Heart right ventricle (tissue), 16 donors: Measurements from ENCODE around the gene PDE9A. TPM values are rescaled to one million over a fixed set of nuclear protein-coding genes. Genes with fewer than 3 reads are reported as not detected.

Source experiments
- ATAC-seq, 8 donors: fragments of 200-7000 bp; cut with Tn5 transposase; one replicate each; pipeline ENCODE4 v1.9.1; 2020; ENCODE audit warnings: mild to moderate bottlenecking in 8 of 8, moderate library complexity in 8 of 8, moderate number of reproducible peaks in 1 of 8
- DNase-seq, 2 donors: peaks; one replicate each; pipeline ENCODE4 v3.0.0-alpha.2; 2020
- H3K27ac ChIP-seq, 10 donors: fragments of 200-600 bp; sonication (generic) in 2 of 10; one replicate each; pipeline versions ENCODE4 v1.5.0 to v1.8.0; 2020 to 2022; ENCODE audit warnings: mild to moderate bottlenecking in 3 of 10
- H3K27me3 ChIP-seq, 7 donors: fragments of 200-600 bp; one replicate each; pipeline ENCODE4 v1.8.0; 2021 to 2022; ENCODE audit warnings: mild to moderate bottlenecking in 2 of 7
- H3K36me3 ChIP-seq, 9 donors: fragments of 200-600 bp; sonication (generic) in 1 of 9; one replicate each; pipeline versions ENCODE4 v1.5.0 to v1.8.0; 2020 to 2022; ENCODE audit warnings: mild to moderate bottlenecking in 2 of 9
- H3K4me1 ChIP-seq, 9 donors: fragments of 200-600 bp; sonication (generic) in 1 of 9; one replicate each; pipeline versions ENCODE4 v1.5.0 to v1.8.0; 2020 to 2022; ENCODE audit warnings: mild to moderate bottlenecking in 4 of 9
- H3K4me3 ChIP-seq, 10 donors: fragments of 200-600 bp; sonication (generic) in 2 of 10; one replicate each; pipeline versions ENCODE4 v1.5.0 to v1.8.0; 2020 to 2022; ENCODE audit warnings: mild to moderate bottlenecking in 7 of 10, moderate library complexity in 2 of 10
- H3K9me3 ChIP-seq, 11 donors: fragments of 200-600 bp in 10 of 11; sonication (generic) in 2 of 11; one replicate each; pipeline versions ENCODE4 v1.5.0 to v1.8.0; 2013 to 2022; ENCODE audit warnings: mild to moderate bottlenecking in 2 of 11, control low read depth in 1 of 11, moderate library complexity in 1 of 11
- WGBS, 2 donors: extraction: QIAGEN DNeasy Blood & Tissue Kit; methylation state at CpG; one replicate each; pipeline ENCODE4 v1.1.7; 2013; ENCODE audit warnings: inconsistent platforms in 1 of 2; 5-methylcytosine and 5-hydroxymethylcytosine counted together
- intact Hi-C, 10 donors: fragments of 100-400 bp; cut with DNase I; formaldehyde crosslinking; loops; one replicate each; pipeline versions ENCODE4 v1.11.1 to v1.14.2; 2022
- polyA plus RNA-seq, 2 donors: library from polyadenylated mRNA; stranded (reverse); fragments of 200-250 nt; gene quantifications; one replicate each; pipeline ENCODE4 v1.2.3, GENCODE V29; 2013
- total RNA-seq, 10 donors: library from RNA; stranded (reverse); fragmentation: NEBNext Ultra II Directional in 3 of 10; extraction: Animal tissue kit (Norgen Biotek cat#: 25700) in 3 of 10; gene quantifications; one replicate each; pipeline versions ENCODE4 v1.2.1 to v1.2.4, GENCODE V29; 2021 to 2023
- TF ChIP-seq, protein P1 (sequence below), 9 donors: fragments of 200-600 bp; sonication (generic) in 2 of 9; IDR thresholded peaks; one replicate each; pipeline versions ENCODE4 v1.5.0 to v1.8.0; 2021 to 2022; ENCODE audit warnings: antibody characterized with exemption in 9 of 9, mild to moderate bottlenecking in 5 of 9, moderate library complexity in 1 of 9
- donor health status: Arrhythmogenic right ventricular cardiomyopathy.
- donor health status: ischemic (EF 13 %, LVEDD 7.1; RV severe dilation, severe dysfunction).
- donor health status: healthy with polysubstance abuse.
- donor health status: DM: no; HTN: yes; CAD: no.
- donor health status: DM: no; HTN: no; CAD: no.
- donor health status: ischemic (EF 25% LVEDD 6.9; RV normal size, moderate dysfunction).
- donor health status: ischemic (EF 25% LVEDD 5.7; RV mildly dilated, moderate dysfunction).
- donor health status: healthy.
- donor health status: DM: yes; HTN: yes; CAD: no.
- donor health status: Ischemic cardiomyopathy.
- donor health status: ischemic (EF 35%, LVEDD 5.7; RV mildly dilated, moderate dysfunction).
- donor health status: nonischemic (EF 11% LVEDD 7.7; RV severe dilation, severe dysfunction).
- donor health status: DM: yes; HTN: yes; CAD: no.
- donor health status: PGD.
- donor health status: ischemic (EF 29% LVEDD 5.4; RV normal size, mild dysfunction).
- donor health status: nonischemic (EF 23%, LVEDD 6.1; RV moderate dilation, normal function).

PDE9A gene
- total and polyA plus RNA-seq, 12 donors: 1.2 to 7.0 (median 2.2) TPM

GRCh38 chr21:42619841-42620240 lies 33.6 kb upstream of the PDE9A start:
- DNase-seq (no peak), ATAC-seq (no peak)
- H3K36me3 ChIP-seq: no peaks in the 10 kb centered on the region
- peaks cover 11 to 78% (median 60%) of the 10 kb centered on the region in 7 donors for H3K27me3 ChIP-seq
- intact Hi-C loops: no loop called here
- no peak overlapping the region for H3K4me3 ChIP-seq
- 85 to 90% methylated on average over 6 of the region's 6 CpGs for WGBS, 2 donors
- H3K27ac ChIP-seq: no peak overlapping the region
- H3K4me1 ChIP-seq: peaks cover 0 to 11% (median 0%) of the 10 kb centered on the region in 9 donors
- no peaks in the 10 kb centered on the region for H3K9me3 ChIP-seq
- TF ChIP-seq, protein P1, sequence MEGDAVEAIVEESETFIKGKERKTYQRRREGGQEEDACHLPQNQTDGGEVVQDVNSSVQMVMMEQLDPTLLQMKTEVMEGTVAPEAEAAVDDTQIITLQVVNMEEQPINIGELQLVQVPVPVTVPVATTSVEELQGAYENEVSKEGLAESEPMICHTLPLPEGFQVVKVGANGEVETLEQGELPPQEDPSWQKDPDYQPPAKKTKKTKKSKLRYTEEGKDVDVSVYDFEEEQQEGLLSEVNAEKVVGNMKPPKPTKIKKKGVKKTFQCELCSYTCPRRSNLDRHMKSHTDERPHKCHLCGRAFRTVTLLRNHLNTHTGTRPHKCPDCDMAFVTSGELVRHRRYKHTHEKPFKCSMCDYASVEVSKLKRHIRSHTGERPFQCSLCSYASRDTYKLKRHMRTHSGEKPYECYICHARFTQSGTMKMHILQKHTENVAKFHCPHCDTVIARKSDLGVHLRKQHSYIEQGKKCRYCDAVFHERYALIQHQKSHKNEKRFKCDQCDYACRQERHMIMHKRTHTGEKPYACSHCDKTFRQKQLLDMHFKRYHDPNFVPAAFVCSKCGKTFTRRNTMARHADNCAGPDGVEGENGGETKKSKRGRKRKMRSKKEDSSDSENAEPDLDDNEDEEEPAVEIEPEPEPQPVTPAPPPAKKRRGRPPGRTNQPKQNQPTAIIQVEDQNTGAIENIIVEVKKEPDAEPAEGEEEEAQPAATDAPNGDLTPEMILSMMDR (IDR thresholded peaks at IDR 0.05): no peak

DNA sequence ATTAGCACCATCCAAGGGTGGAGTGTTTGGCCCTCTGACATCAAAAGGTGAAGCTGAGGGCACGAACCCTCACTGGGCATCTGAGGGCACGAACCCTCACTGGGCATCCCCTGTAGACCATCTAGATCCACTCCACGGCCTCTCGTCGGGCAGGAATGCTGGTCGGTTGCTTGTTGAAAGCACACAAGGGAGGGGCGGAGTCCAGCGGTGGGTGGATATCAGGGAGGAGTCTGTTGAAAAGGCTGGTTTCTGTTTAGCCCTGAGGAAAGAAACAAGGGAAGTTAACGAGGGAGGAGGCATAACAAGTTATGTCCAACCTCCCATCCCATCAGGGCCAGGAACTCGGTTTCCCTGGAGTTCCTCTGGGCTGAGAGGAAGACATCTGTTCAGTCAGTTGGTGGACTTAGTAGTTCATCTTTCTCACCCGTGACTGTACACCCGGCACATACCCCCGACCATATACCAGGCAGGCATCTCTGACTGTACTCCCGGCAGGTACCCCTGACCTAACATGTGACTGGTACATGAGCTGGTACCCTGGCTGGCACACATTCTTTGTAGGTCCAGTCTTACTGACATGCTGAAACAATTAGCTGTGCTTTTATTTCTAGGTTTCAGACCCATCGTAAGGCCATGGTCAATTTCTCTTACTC lies 32.1 kb upstream of the PDE9A start:
- 61 to 62% methylated on average over 15 of the region's 15 CpGs for WGBS, 2 donors
- H3K4me3 ChIP-seq: no peak overlapping the region
- peaks cover 0 to 10% (median 0%) of the 10 kb centered on the region in 9 donors for H3K4me1 ChIP-seq
- DNase-seq: no peak
- intact Hi-C loops: no loop called here
- no peak for ATAC-seq
- TF ChIP-seq, protein P1 (IDR thresholded peaks at IDR 0.05): no peak
- H3K27ac ChIP-seq: no peak overlapping the region
- no peaks in the 10 kb centered on the region for H3K9me3 ChIP-seq
- peaks cover 11 to 81% (median 62%) of the 10 kb centered on the region in 7 donors for H3K27me3 ChIP-seq
- H3K36me3 ChIP-seq: no peaks in the 10 kb centered on the region

- no peak overlapping the region for H3K4me3 ChIP-seq
- no peaks in the 10 kb centered on the region for H3K36me3 ChIP-seq
- TF ChIP-seq, protein P1 (IDR thresholded peaks at IDR 0.05): no peak
- H3K4me1 ChIP-seq: peaks cover 0 to 5% (median 0%) of the 10 kb centered on the region in 9 donors
- no peak overlapping the region for H3K27ac ChIP-seq
- ATAC-seq: no peak
- H3K9me3 ChIP-seq: no peaks in the 10 kb centered on the region
- 56 to 67% methylated on average over 9 of the region's 9 CpGs for WGBS, 2 donors
- DNase-seq: no peak
- peaks cover 11 to 79% (median 62%) of the 10 kb centered on the region in 7 donors for H3K27me3 ChIP-seq
- intact Hi-C loops: no loop called here
Measured at GRCh38 chr21:42621819-42622177, 31.6 kb upstream of the PDE9A start.

- intact Hi-C loops: no loop called here
- no peak overlapping the region for H3K27ac ChIP-seq
- TF ChIP-seq, protein P1 (IDR thresholded peaks at IDR 0.05): no peak
- no peaks in the 10 kb centered on the region for H3K4me1 ChIP-seq
- ATAC-seq (no peak), DNase-seq (no peak)
- H3K36me3 ChIP-seq: no peaks in the 10 kb centered on the region
- no peaks in the 10 kb centered on the region for H3K9me3 ChIP-seq
- peaks cover 10 to 77% (median 60%) of the 10 kb centered on the region in 7 donors for H3K27me3 ChIP-seq
- H3K4me3 ChIP-seq: no peak overlapping the region
- WGBS, 2 donors: 86 to 88% methylated on average over 7 of the region's 7 CpGs
Measured at GRCh38 chr21:42622284-42622683, 31.1 kb upstream of the PDE9A start.
